OCI-LY3 (cell line): Measurements from ENCODE around the gene RBM33.

Source experiments
- EZH2phosphoT487 ChIP-seq: fragments of 200-600 bp; shearing (Covaris generic); IDR thresholded peaks from 2 replicates; pipeline ENCODE4 v1.6.1; 2018; ENCODE audit warnings: antibody characterized with exemption, mixed run types, low read depth
- TF ChIP-seq, protein P1 (sequence below): fragments of 200-600, 300-600 bp; sonication (generic); IDR thresholded peaks from 2 replicates; pipeline ENCODE4 v1.5.1; 2014; ENCODE audit warnings: antibody characterized with exemption, low read length, low read depth

DNA sequence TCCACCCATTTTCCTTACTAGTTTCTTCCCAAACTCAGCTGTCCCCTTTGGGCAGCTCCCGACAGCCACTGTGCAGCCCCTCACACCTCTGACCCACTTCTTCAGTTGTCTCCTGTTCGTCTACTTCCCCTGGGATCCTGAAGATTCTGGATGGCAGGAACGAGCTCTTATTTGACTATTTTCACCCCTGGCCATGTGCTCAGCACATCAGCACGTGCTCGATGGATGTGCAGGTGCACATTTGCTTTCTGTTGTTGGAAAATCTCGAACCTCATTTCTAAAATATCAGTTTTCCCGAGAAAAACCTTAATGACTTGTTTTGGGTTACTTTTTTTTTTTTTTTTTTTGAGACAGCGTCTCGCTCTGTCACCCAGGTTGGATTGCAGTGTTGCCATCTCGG is 31.8 kb upstream of the RBM33 start:
- TF ChIP-seq, protein P1, sequence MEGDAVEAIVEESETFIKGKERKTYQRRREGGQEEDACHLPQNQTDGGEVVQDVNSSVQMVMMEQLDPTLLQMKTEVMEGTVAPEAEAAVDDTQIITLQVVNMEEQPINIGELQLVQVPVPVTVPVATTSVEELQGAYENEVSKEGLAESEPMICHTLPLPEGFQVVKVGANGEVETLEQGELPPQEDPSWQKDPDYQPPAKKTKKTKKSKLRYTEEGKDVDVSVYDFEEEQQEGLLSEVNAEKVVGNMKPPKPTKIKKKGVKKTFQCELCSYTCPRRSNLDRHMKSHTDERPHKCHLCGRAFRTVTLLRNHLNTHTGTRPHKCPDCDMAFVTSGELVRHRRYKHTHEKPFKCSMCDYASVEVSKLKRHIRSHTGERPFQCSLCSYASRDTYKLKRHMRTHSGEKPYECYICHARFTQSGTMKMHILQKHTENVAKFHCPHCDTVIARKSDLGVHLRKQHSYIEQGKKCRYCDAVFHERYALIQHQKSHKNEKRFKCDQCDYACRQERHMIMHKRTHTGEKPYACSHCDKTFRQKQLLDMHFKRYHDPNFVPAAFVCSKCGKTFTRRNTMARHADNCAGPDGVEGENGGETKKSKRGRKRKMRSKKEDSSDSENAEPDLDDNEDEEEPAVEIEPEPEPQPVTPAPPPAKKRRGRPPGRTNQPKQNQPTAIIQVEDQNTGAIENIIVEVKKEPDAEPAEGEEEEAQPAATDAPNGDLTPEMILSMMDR, result no peak
- TF ChIP-seq EZH2phosphoT487, result no peak
